Fibroblast of upper back skin (primary cell): ENCODE data around the gene GEMIN2.
"Not testable (repeated sequence)": the region's sequence is repeated elsewhere in the genome, so short reads cannot be mapped to it uniquely, and the experiment has no call there.

Experiments
- DNase-seq: peaks from one replicate; pipeline ENCODE4 v3.0.0-alpha.2; 2013

The GEMIN2 gene

DNA sequence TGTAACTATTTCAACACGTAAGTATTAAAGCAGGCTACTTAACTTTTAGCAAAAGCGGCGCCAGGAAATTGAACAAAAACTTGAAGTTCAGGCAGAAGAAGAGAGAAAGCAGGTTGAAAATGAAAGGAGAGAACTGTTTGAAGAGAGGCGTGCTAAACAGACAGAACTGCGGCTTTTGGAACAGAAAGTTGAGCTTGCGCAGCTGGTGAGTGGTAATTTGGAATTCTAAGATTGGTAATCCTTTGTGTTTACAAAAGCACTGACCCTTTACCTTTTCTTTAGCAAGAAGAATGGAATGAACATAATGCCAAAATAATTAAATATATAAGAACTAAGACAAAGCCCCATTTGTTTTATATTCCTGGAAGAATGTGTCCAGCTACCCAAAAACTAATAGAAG, 64.9 kb downstream of the GEMIN2 start:
- no peak for DNase-seq

- no peak for DNase-seq
Measured at GRCh38 chr14:39180553-39180952, 66.4 kb downstream of the GEMIN2 start.

GRCh38 chr14:39181026-39181692, 67.0 kb downstream of the GEMIN2 start:
- no peak for DNase-seq

DNA sequence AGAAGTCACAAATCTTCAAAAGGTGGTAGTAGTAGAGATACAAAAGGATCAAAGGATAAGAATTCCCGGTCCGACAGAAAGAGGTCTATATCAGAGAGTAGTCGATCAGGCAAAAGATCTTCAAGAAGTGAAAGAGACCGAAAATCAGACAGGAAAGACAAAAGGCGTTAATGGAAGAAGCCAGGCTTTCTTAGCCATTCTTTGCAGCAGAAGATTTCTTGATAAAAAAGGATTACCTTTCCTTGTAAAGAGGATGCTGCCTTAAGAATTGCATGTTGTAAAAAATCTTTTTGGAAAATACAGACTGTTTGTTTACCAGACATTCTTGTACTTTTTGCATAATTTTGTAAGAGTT, 67.5 kb downstream of the GEMIN2 start:
- no peak for DNase-seq

DNA sequence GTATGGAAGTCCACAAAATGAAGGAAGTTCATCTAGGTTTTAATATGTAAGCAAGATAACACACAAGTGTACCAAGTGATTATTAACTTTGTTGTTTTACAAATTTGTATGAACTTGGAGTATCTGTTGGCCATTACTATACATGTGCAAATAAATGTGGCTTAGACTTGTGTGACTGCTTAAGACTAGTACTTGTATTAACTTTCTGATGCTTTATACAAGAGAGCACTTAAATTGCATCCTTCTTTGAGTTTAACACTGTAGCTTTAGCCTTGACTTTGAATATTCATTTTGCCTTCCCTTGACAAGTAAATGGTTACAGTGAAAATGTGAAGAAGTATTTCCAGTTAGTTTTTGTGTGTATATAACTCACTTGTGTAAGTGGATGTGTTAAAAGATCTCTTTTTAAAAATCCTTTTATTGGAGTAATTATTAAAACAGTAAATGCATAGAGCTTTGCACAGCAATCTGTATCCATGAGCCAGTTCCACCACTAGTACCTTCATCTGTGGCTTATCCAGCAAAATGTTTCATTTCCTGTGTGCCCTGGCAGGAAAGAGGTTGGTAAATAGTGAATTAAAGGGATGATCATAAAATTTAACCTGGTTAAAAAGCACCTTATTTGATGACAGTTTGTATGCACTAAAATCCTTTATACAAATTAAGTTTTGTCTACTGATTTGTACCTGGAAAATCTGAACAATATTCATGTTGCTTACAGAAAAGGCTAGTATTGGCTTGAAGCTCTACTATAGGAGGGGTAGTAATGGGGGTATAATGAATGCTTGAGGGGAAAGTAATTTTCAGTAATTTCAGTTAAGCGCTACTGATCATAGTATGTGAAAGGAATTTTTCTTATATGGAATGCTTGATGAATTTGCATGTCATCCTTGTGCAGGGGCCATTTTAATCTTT, 68.9 kb downstream of the GEMIN2 start:
- DNase-seq = no peak

- DNase-seq = not testable (repeated sequence)
Measured at GRCh38 chr14:39183685-39184003, 69.5 kb downstream of the GEMIN2 start.

DNA sequence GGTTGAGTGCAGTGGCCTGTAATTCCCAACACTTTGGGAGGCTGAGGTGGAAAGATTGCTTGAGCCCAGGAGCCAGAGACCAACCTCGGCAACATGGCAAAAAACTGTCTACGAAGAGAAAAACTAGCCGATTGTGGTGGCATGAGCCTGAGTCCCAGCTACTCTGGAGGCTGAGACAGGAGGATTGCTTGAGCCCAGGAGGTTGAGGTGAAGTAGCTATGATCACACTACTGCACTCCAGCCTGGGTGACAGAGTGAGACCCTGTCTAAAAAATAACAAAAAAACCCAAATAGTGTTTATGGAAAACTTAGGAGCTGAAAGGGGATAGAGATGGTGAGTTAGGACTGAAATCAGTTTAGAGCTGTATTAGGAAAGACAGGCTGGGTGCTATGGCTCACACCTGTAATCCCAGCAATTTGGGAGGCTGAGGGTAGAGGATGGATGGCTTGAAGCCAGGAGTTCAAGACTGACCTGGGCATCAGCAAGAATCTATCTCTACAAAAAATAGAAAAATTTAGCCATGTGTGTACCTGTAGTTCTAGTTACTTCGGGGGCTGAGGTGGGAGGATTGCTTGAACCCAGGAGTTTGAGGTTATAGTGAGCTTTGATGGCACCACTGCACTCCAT, 70.6 kb downstream of the GEMIN2 start:
- DNase-seq = no peak

GRCh38 chr14:39185256-39186049, 71.3 kb downstream of the GEMIN2 start:
- no peak for DNase-seq
